Bronchial epithelial cell (primary cell): ENCODE results near the gene ZFYVE16. TPM values are rescaled to one million over a fixed set of nuclear protein-coding genes. Genes with fewer than 3 reads are reported as not detected.

ENCODE experiments used
- DNase-seq: peaks from one replicate; pipeline ENCODE4 v3.0.0-alpha.2; 2010; ENCODE audit warnings: low read depth
- FAIRE-seq: peaks from 2 replicates; lab custom pipeline; 2011; peaks lifted over from hg19 to GRCh38; lab: Jason Lieb, UNC
- H3K27me3 ChIP-seq: 2 replicates; pipeline ENCODE4 v1.5.1; 2011; ENCODE audit warnings: low read length; ENCODE audit not compliant: control insufficient read depth, insufficient read depth
- H3K36me3 ChIP-seq: 2 replicates; pipeline ENCODE4 v1.5.1; 2011; ENCODE audit warnings: low read length; ENCODE audit not compliant: control insufficient read depth, insufficient read depth
- H3K4me3 ChIP-seq: 2 replicates; pipeline ENCODE4 v1.5.1; 2011; ENCODE audit warnings: mild to moderate bottlenecking, low read depth, low read length, control low read depth
- CTCF ChIP-seq: IDR thresholded peaks from 2 replicates; pipeline ENCODE4 v1.5.1; 2011; ENCODE audit warnings: mild to moderate bottlenecking, moderate library complexity, low read length, control low read depth, inconsistent platforms; ENCODE audit not compliant: insufficient read depth, severe bottlenecking
- total RNA-seq: library from RNA; depleted of rRNA; stranded (reverse); fragments of >200 nt; gene quantifications from 2 replicates; pipeline ENCODE4 v1.2.1, GENCODE V29; 2014

Gene ZFYVE16
- total RNA-seq, 1 donor from 2014 or later, result 16.8 TPM

DNA sequence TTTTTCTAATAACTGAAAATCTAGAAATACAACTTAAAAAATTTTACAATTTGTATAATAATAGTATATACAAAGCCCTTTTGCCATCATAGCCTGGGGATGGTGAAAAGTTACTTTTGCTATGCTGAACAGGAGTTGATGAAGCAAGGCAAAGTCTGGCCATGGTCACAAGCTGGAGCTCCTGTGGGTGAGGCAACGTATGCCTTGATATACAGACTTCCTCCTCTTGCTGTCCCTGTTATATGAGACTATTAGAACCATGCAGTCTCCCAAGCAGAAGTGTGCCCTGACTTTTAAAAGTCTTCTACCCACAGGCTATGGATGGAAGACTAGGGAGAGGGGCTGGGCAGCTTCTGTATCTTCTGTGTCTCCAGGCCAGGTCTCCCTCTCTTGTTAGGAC, 95.8 kb downstream of the ZFYVE16 start:
- Histone ChIP-seq H3K4me3 (no peak overlapping the region), H3K27me3 (no peaks in the 10 kb centered on the region), H3K36me3 (no peaks in the 10 kb centered on the region)
- TF ChIP-seq CTCF, result no peak
- no peak for FAIRE-seq
- no peak for DNase-seq

DNA sequence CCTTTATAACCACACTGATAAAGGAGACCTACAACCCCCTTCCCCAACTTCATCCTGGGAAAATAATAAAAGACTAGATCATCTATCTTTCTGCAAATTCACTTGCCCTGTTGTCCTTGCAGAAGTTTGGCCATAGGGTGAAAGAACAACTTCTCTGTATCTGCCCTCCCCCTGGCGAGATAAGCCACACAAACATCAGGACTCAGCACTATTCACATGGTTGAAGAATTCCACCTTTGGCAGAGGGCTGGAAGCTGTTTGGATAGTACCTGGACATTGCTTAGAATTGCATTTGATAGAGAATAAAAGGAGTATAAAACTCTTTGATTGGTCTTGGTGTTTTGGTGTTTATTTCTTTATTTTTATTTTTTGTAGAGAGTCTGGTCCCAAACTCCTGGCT, 97.0 kb downstream of the ZFYVE16 start:
- no peak for TF ChIP-seq CTCF
- FAIRE-seq, result no peak
- Histone ChIP-seq H3K27me3 (no peaks in the 10 kb centered on the region), H3K36me3 (no peaks in the 10 kb centered on the region), H3K4me3 (no peak overlapping the region)
- no peak for DNase-seq

DNA sequence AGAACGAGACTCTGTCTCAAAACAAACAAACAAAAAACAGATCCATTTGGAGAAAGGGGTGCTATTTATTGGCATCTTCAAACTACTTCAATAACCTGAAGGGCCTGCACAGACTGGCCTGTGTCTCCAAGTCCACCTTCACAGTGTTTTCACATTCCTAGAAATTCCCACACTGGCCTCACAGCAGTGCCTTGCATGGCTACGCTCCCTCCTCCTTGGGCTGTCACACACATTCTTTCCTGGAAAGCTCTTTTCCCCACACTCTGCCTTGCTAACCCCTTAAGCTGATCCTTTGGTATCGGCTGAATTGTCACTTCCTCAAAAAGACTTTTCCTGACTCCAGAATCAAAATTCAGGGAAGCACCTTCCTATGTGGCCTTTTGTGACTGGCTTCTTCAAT, 99.8 kb downstream of the ZFYVE16 start:
- Histone ChIP-seq H3K27me3 (no peaks in the 10 kb centered on the region), H3K4me3 (no peak overlapping the region), H3K36me3 (no peaks in the 10 kb centered on the region)
- no peak for FAIRE-seq
- no peak for DNase-seq
- no peak for TF ChIP-seq CTCF

GRCh38 chr5:80508844-80509243, 101.0 kb downstream of the ZFYVE16 start:
- TF ChIP-seq CTCF, result no peak
- FAIRE-seq (no peak), DNase-seq (no peak)
- Histone ChIP-seq H3K27me3 (no peaks in the 10 kb centered on the region), H3K4me3 (no peak overlapping the region), H3K36me3 (no peaks in the 10 kb centered on the region)

DNA sequence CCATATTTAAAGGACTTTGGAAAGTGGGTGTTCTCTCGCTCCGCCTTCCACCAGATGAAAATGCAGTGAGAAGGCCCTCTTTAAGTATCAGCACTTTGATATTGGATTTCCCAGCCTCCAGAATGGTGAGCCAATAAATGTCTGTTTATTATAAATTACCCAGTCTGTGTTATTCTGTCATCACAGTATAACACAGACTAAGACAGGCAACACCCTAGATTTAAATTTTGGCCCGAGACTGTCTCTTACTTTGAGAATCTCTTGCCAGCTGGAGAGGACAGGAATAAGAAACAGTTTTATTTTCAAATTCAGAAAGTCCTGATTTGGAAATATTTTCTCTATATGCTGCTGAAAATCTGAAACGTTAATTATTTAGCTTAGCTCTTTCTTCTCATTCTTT, 101.5 kb downstream of the ZFYVE16 start:
- TF ChIP-seq CTCF, result no peak
- FAIRE-seq (no peak), DNase-seq (no peak)
- no peaks in the 10 kb centered on the region for H3K36me3 ChIP-seq
- H3K27me3 ChIP-seq, result no peaks in the 10 kb centered on the region
- H3K4me3 ChIP-seq, result no peak overlapping the region

GRCh38 chr5:80516826-80517225, 109.0 kb downstream of the ZFYVE16 start:
- TF ChIP-seq CTCF, result no peak
- H3K27me3 ChIP-seq, result no peaks in the 10 kb centered on the region
- DNase-seq (peak; percentile 91), FAIRE-seq (no peak)
- no peaks in the 10 kb centered on the region for H3K36me3 ChIP-seq
- H3K4me3 ChIP-seq, result no peak overlapping the region
